SW 1271 (cell line): ENCODE data around the gene ARPC5.
"Not testable (repeated sequence)": the region's sequence is repeated elsewhere in the genome, so short reads cannot be mapped to it uniquely, and the experiment has no call there.

Experiments used
- DNase-seq, 2 experiments: peaks; one replicate each; lab custom pipeline; 2025; lab: John Stamatoyannopoulos, UW

Gene ARPC5

GRCh38 chr1:183646776-183647175 is 11.2 kb upstream of the ARPC5 start:
- no peak for DNase-seq

GRCh38 chr1:183645531-183645930 is 9.9 kb upstream of the ARPC5 start:
- no peak for DNase-seq

- DNase-seq, result no peak
These were observed 6.6 kb upstream of the ARPC5 start for GRCh38 chr1:183642166-183642565.

GRCh38 chr1:183640193-183640592 is 4.6 kb upstream of the ARPC5 start:
- no peak for DNase-seq

GRCh38 chr1:183638649-183639387 is 3.2 kb upstream of the ARPC5 start:
- no peak for DNase-seq

GRCh38 chr1:183636783-183637182 is 1.2 kb upstream of the ARPC5 start:
- no peak for DNase-seq

GRCh38 chr1:183636334-183636682 is 725 bp upstream of the ARPC5 start:
- no peak for DNase-seq

- DNase-seq, result no peak
These were observed 431 bp downstream of the ARPC5 start for GRCh38 chr1:183635099-183635605.

GRCh38 chr1:183634429-183635065 is 1.0 kb downstream of the ARPC5 start:
- DNase-seq, result no peak

GRCh38 chr1:183633676-183634343 is 1.8 kb downstream of the ARPC5 start:
- peak in 1 of 2 experiments; percentile 73 for DNase-seq

GRCh38 chr1:183632964-183633363 is 2.6 kb downstream of the ARPC5 start:
- DNase-seq, result no peak

GRCh38 chr1:183632114-183632513 is 3.5 kb downstream of the ARPC5 start:
- no peak for DNase-seq

- no peak for DNase-seq
These were observed 4.8 kb downstream of the ARPC5 start for GRCh38 chr1:183630748-183631147.

GRCh38 chr1:183628537-183628936 is 7.0 kb downstream of the ARPC5 start:
- DNase-seq, result no peak

- not testable (repeated sequence) for DNase-seq
These were observed 9.3 kb downstream of the ARPC5 start for GRCh38 chr1:183626236-183626635.

- DNase-seq, result peak in 1 of 2 experiments; percentile 29
These were observed 12.4 kb downstream of the ARPC5 start for GRCh38 chr1:183622884-183623785.

- no peak for DNase-seq
These were observed 13.6 kb downstream of the ARPC5 start for GRCh38 chr1:183622013-183622412.

GRCh38 chr1:183620311-183620710 is 15.3 kb downstream of the ARPC5 start:
- no peak for DNase-seq

- no peak for DNase-seq
These were observed 15.8 kb downstream of the ARPC5 start for GRCh38 chr1:183619781-183620180.

- not testable (repeated sequence) for DNase-seq
These were observed 17.4 kb downstream of the ARPC5 start for GRCh38 chr1:183618202-183618601.

GRCh38 chr1:183612975-183613374 is 22.6 kb downstream of the ARPC5 start:
- DNase-seq, result not testable (repeated sequence)

- DNase-seq, result no peak
These were observed 23.2 kb downstream of the ARPC5 start for GRCh38 chr1:183612407-183612806.
